Body of pancreas (tissue), 4 donors: ENCODE results near the gene DLGAP5.

Experiments used
- POLR2A ChIP-seq, 3 donors: fragments of 450-650 bp; IDR thresholded peaks; one replicate each; pipeline ENCODE4 v1.6.1; 2016; ENCODE audit warnings: antibody characterized with exemption in 3 of 3, mild to moderate bottlenecking in 2 of 3
- TF ChIP-seq, protein P1 (sequence below), 7 experiments: fragments of 450-650 bp in 4 of 7; fragments of 200-600 bp in 3 of 7; sonication (generic) in 3 of 7; IDR thresholded peaks; one replicate each; pipeline ENCODE4 v1.5.1; 2016 to 2019; ENCODE audit warnings: antibody characterized with exemption in 7 of 7

DNA sequence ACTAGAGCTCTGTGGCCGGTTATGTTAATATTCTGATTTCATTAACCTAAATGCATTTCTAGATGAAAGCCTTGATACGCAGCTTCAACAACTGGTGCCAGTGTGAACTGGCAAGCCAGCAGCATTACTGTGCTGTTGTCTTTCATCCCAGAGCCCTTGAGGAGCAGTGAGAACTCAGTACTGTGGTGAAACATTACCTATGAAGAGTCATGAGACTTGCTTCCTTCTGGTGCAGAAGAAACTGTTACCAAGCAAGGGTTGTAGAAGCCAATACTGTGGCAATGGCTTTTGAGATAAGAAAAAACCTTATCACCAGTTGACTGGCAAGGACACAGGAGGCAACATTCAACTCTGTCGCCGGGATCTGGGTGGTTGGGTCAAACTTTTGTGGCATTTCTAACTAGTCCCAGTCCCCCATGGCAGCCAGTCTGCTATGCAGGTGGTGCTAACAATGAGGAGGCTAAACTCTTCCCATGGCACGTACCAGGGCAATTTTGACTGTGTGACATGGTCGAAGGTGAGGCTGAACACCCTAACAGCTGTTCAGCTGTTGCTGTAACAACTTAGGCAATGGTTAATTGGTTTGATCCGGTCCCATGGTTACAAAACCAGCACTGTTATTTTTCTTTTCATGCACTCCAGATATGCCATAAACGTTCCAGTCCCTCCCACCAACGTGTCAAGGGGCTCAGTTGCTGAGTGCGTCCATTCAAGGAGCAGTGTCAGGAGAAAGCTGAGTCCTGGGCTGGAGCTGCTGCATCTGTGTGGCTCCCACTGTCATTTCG is 74.9 kb downstream of the DLGAP5 start:
- TF ChIP-seq, protein P1, sequence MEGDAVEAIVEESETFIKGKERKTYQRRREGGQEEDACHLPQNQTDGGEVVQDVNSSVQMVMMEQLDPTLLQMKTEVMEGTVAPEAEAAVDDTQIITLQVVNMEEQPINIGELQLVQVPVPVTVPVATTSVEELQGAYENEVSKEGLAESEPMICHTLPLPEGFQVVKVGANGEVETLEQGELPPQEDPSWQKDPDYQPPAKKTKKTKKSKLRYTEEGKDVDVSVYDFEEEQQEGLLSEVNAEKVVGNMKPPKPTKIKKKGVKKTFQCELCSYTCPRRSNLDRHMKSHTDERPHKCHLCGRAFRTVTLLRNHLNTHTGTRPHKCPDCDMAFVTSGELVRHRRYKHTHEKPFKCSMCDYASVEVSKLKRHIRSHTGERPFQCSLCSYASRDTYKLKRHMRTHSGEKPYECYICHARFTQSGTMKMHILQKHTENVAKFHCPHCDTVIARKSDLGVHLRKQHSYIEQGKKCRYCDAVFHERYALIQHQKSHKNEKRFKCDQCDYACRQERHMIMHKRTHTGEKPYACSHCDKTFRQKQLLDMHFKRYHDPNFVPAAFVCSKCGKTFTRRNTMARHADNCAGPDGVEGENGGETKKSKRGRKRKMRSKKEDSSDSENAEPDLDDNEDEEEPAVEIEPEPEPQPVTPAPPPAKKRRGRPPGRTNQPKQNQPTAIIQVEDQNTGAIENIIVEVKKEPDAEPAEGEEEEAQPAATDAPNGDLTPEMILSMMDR (IDR thresholded peaks at IDR 0.05): no peak
- peak in 2 of 3 donors; percentile 60 to 68 for TF ChIP-seq POLR2A (IDR thresholded peaks at IDR 0.05)
